Vagina (tissue), 2 donors: Measurements from ENCODE around the gene CD96. TPM values are rescaled to one million over a fixed set of nuclear protein-coding genes. Genes with fewer than 3 reads are reported as not detected.
"Not testable (repeated sequence)": the region's sequence is repeated elsewhere in the genome, so short reads cannot be mapped to it uniquely, and the experiment has no call there.

Source experiments
- DNase-seq, 2 donors: peaks; one replicate each; pipeline ENCODE4 v3.0.0-alpha.2; 2017; ENCODE audit errors: extremely low spot score in 2 of 2
- H3K27ac ChIP-seq: fragments of 200-600 bp; sonication (generic); one replicate; pipeline ENCODE4 v1.5.1; 2019
- H3K27me3 ChIP-seq: fragments of 200-600 bp; sonication (generic); one replicate; pipeline ENCODE4 v1.5.1; 2019
- H3K36me3 ChIP-seq, 2 donors: fragments of 200-600 bp; sonication (generic); one replicate each; pipeline ENCODE4 v1.5.1; 2017 to 2019
- H3K4me1 ChIP-seq: fragments of 200-600 bp; sonication (generic); one replicate; pipeline ENCODE4 v1.5.1; 2019
- H3K4me3 ChIP-seq, 2 donors: fragments of 200-600 bp; sonication (generic); 1 replicate in 1 of 2; 2 replicates in 1 of 2; pipeline ENCODE4 v1.5.1; 2016 to 2019
- H3K9me3 ChIP-seq: fragments of 200-600 bp; sonication (generic); one replicate; pipeline ENCODE4 v1.5.1; 2019
- CTCF ChIP-seq, 3 experiments: fragments of 450-650 bp in 2 of 3; fragments of 200-600 bp in 1 of 3; sonication (generic) in 1 of 3; IDR thresholded peaks; one replicate each; pipeline ENCODE4 v1.5.1; 2017 to 2019; ENCODE audit warnings: antibody characterized with exemption in 3 of 3, mild to moderate bottlenecking in 2 of 3, moderate library complexity in 2 of 3
- POLR2A ChIP-seq, 2 donors: fragments of 450-650 bp; IDR thresholded peaks; one replicate each; pipeline ENCODE4 v1.6.1; 2017; ENCODE audit warnings: antibody characterized with exemption in 2 of 2, mild to moderate bottlenecking in 2 of 2, moderate library complexity in 2 of 2
- POLR2AphosphoS5 ChIP-seq, 2 donors: sonication (generic); formaldehyde crosslinking; IDR thresholded peaks; one replicate each; pipeline ENCODE4 v1.9.0; 2017; ENCODE audit warnings: antibody characterized with exemption in 2 of 2, mild to moderate bottlenecking in 2 of 2, low read depth in 1 of 2; ENCODE audit not compliant: insufficient read depth in 1 of 2
- intact Hi-C: fragments of 100-400 bp; cut with DNase I; formaldehyde crosslinking; loops from one replicate; pipeline ENCODE4 v1.15.1; 2023
- total RNA-seq: library from RNA; depleted of rRNA; stranded (reverse); fragments of >200 nt; gene quantifications from one replicate; pipeline ENCODE4 v1.2.3, GENCODE V29; 2016

Gene CD96
- total RNA-seq, 1 donor from 2014 or later, result 13.5 TPM

- Histone ChIP-seq H3K36me3 (no peaks in the 10 kb centered on the region), H3K27ac (no peak overlapping the region), H3K4me1 (no peaks in the 10 kb centered on the region), H3K27me3 (no peaks in the 10 kb centered on the region), H3K9me3 (no peaks in the 10 kb centered on the region), H3K4me3 (no peak overlapping the region)
- DNase-seq, result no peak
- no peak for TF ChIP-seq CTCF (IDR thresholded peaks at IDR 0.05)
- TF ChIP-seq POLR2AphosphoS5 (IDR thresholded peaks at IDR 0.05; ENCODE audit: insufficient read depth in 1 of 2, low read depth in 1 of 2), result no peak
- TF ChIP-seq POLR2A (IDR thresholded peaks at IDR 0.05), result no peak
- intact Hi-C loops, result no loop called here
Observed at GRCh38 chr3:111617912-111618601, 76.1 kb downstream of the CD96 start.

GRCh38 chr3:111618945-111619344 lies 76.9 kb downstream of the CD96 start:
- intact Hi-C loops, result no loop called here
- Histone ChIP-seq H3K4me3 (no peak overlapping the region), H3K36me3 (no peaks in the 10 kb centered on the region), H3K27ac (no peak overlapping the region), H3K27me3 (no peaks in the 10 kb centered on the region), H3K9me3 (no peaks in the 10 kb centered on the region), H3K4me1 (no peaks in the 10 kb centered on the region)
- TF ChIP-seq POLR2AphosphoS5 (IDR thresholded peaks at IDR 0.05; ENCODE audit: insufficient read depth in 1 of 2, low read depth in 1 of 2) (no peak), CTCF (IDR thresholded peaks at IDR 0.05) (no peak), POLR2A (IDR thresholded peaks at IDR 0.05) (no peak)
- DNase-seq, result no peak

- H3K27ac ChIP-seq, result no peak overlapping the region
- intact Hi-C loops, result no loop called here
- no peaks in the 10 kb centered on the region for H3K4me1 ChIP-seq
- H3K27me3 ChIP-seq, result no peaks in the 10 kb centered on the region
- no peak overlapping the region for H3K4me3 ChIP-seq
- no peaks in the 10 kb centered on the region for H3K9me3 ChIP-seq
- DNase-seq, result no peak
- TF ChIP-seq POLR2AphosphoS5 (IDR thresholded peaks at IDR 0.05; ENCODE audit: insufficient read depth in 1 of 2, low read depth in 1 of 2) (no peak), CTCF (IDR thresholded peaks at IDR 0.05) (no peak), POLR2A (IDR thresholded peaks at IDR 0.05) (no peak)
- H3K36me3 ChIP-seq, result no peaks in the 10 kb centered on the region
Observed at GRCh38 chr3:111619833-111620232, 77.8 kb downstream of the CD96 start.

- intact Hi-C loops, result no loop called here
- Histone ChIP-seq H3K4me3 (no peak overlapping the region), H3K4me1 (no peaks in the 10 kb centered on the region), H3K27ac (no peak overlapping the region), H3K9me3 (no peaks in the 10 kb centered on the region), H3K36me3 (no peaks in the 10 kb centered on the region), H3K27me3 (no peaks in the 10 kb centered on the region)
- TF ChIP-seq POLR2AphosphoS5 (IDR thresholded peaks at IDR 0.05; ENCODE audit: insufficient read depth in 1 of 2, low read depth in 1 of 2), result no peak
- no peak for TF ChIP-seq CTCF (IDR thresholded peaks at IDR 0.05)
- no peak for TF ChIP-seq POLR2A (IDR thresholded peaks at IDR 0.05)
- no peak for DNase-seq
Observed at GRCh38 chr3:111621535-111621934, 79.5 kb downstream of the CD96 start.

GRCh38 chr3:111627092-111627491 lies 85.1 kb downstream of the CD96 start:
- no peaks in the 10 kb centered on the region for H3K9me3 ChIP-seq
- H3K36me3 ChIP-seq, result no peaks in the 10 kb centered on the region
- no peak for DNase-seq
- H3K27ac ChIP-seq, result no peak overlapping the region
- intact Hi-C loops, result no loop called here
- no peaks in the 10 kb centered on the region for H3K27me3 ChIP-seq
- no peak overlapping the region for H3K4me3 ChIP-seq
- H3K4me1 ChIP-seq, result no peaks in the 10 kb centered on the region
- TF ChIP-seq POLR2A (IDR thresholded peaks at IDR 0.05) (no peak), CTCF (IDR thresholded peaks at IDR 0.05) (no peak), POLR2AphosphoS5 (IDR thresholded peaks at IDR 0.05; ENCODE audit: insufficient read depth in 1 of 2, low read depth in 1 of 2) (no peak)

GRCh38 chr3:111629018-111629417 lies 87.0 kb downstream of the CD96 start:
- H3K36me3 ChIP-seq, H3K9me3 ChIP-seq, H3K4me3 ChIP-seq, H3K27me3 ChIP-seq, H3K27ac ChIP-seq, H3K4me1 ChIP-seq, intact Hi-C loops, DNase-seq: not testable (repeated sequence)

- intact Hi-C loops, DNase-seq, H3K27ac ChIP-seq, H3K27me3 ChIP-seq, H3K4me1 ChIP-seq, H3K36me3 ChIP-seq, H3K4me3 ChIP-seq, H3K9me3 ChIP-seq: not testable (repeated sequence)
Observed at GRCh38 chr3:111630638-111631037, 88.6 kb downstream of the CD96 start.
